M059J (cell line): ENCODE data around the gene PRND. TPM values are rescaled to one million over a fixed set of nuclear protein-coding genes. Genes with fewer than 3 reads are reported as not detected.
"Not testable (repeated sequence)": the region's sequence is repeated elsewhere in the genome, so short reads cannot be mapped to it uniquely, and the experiment has no call there.

Experiments
- DNase-seq: peaks from one replicate; pipeline ENCODE4 v3.0.0-alpha.2; 2012; ENCODE audit warnings: low read depth
- total RNA-seq: library from RNA; depleted of rRNA; stranded (reverse); fragments of >200 nt; shearing (Covaris generic); gene quantifications from 2 replicates; pipeline ENCODE4 v1.2.3, GENCODE V29; 2014

PRND gene
- total RNA-seq, 1 experiment from 2014 or later = not detected

GRCh38 chr20:4737857-4738627 lies 16.3 kb downstream of the PRND start:
- DNase-seq = no peak

- peak; percentile 29 for DNase-seq
Measured at GRCh38 chr20:4740774-4741431, 19.2 kb downstream of the PRND start.

DNA sequence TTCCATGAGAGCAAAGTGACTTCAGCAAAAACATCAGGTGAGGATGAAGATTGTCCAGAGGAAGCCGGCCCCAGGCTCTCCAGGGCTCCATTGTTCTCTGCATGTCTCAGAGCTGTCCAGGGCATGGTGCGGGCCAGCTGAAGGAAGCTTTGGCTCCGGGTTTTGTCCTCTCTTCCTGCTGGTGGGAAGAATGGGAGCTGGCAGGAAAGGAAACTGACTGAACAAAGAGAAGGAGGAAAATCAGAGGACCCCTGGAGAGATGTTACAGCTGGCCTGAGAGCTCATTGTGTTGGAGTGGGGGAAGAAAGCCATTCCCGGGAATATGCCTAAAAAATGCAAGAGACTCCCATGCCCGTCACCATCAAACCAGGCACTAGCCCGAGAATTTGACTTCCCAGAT lies 27.1 kb downstream of the PRND start:
- no peak for DNase-seq

GRCh38 chr20:4749326-4749725 lies 27.6 kb downstream of the PRND start:
- no peak for DNase-seq

GRCh38 chr20:4750381-4750780 lies 28.7 kb downstream of the PRND start:
- no peak for DNase-seq

DNA sequence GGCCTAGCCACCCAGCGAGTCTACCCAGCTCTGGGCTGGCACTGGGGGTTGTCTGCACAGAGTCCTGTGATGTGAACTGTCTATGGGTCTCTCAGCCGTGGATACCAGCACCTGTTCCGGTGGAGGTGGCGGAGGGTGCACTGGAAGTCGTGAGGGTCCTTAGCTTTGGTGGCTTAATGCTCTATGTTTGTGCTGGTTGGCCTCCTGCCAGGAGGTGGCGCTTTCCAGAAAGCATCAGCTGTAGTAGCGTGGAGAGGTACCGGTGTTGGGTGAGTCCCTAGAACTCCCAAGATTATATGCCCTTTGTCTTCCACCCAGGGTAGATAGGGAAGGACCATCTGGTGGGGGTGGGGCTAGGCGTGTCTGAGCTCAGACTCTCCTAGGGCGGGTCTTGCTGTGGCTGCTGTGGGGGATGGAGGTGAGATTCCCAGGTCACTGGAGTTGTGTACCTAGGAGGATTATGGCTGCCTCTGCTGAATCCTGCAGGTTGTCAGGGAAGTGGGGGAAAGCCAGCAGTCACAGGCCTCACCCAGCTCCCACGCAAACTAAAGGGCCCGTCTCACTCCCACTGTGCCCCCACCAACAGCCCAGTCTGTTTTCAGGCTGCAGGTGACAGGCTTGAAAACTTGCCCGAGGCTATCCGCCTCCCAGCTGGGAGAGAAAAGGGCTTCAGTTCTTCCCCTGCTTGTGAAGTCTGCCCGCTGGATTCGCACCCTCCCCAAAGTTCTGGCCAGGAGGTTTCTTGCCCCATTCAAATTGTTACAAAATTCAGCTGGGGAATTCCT lies 37.6 kb downstream of the PRND start:
- not testable (repeated sequence) for DNase-seq

DNA sequence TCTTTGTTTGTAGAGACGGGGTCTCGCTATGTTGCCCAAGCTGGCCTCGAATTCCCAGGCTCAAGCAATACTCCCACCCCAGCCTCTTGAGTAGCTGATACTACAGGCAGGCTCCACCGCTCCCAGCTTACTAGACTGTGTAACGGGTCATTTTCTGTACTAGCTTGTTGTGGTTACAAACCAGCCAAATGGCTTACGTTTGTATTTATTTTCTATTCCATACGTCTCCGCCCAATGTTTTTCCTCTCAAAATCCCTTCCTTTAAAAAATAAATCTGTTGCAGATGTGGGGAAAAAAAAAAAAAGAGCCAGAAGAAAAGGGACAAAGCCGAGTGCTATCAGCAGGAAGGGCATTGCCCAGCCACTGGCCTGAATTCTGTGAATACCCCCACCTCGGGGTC lies 41.6 kb downstream of the PRND start:
- DNase-seq = no peak

- no peak for DNase-seq
Measured at GRCh38 chr20:4763723-4764510, 42.2 kb downstream of the PRND start.

DNA sequence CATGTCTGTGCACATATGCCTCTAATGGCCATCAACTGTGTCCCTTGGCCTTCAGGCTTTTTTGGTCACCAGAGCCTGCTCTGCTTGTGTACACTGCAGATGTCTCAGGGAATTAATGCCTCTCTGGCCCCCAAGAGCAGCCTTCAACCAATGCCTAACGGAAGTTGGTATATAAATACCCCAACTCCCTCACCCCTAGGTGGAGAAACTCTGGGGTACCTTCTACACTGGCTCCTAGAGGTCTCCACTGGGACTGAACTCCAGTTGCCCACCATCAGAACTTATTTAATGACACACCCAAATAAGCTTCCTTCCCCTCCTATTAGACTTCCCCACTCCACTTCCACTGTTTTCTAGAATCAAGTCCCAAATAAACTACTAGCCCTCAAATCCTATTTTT lies 43.1 kb downstream of the PRND start:
- no peak for DNase-seq

DNA sequence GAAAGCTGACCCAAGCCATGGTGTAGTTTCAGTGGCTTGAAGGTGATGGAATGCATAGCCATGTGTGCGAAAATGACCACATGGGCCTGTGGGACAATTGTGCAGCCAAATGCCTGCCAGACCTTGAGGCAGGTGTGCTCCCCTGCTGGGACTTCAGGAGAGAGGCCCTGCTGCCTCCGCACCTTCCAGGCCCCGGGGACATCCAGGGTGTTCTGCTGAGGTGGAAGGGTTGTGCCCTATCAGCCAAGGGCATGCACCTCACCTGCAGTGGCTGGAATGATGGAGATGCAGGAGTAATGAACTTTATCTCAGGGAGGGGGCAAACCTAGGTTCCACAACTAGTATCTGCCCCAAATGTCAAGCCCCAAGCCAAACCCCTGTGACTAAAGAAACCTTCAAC lies 44.0 kb downstream of the PRND start:
- no peak for DNase-seq

- DNase-seq = no peak
Measured at GRCh38 chr20:4766631-4767030, 44.9 kb downstream of the PRND start.

- no peak for DNase-seq
Measured at GRCh38 chr20:4767084-4767483, 45.4 kb downstream of the PRND start.

DNA sequence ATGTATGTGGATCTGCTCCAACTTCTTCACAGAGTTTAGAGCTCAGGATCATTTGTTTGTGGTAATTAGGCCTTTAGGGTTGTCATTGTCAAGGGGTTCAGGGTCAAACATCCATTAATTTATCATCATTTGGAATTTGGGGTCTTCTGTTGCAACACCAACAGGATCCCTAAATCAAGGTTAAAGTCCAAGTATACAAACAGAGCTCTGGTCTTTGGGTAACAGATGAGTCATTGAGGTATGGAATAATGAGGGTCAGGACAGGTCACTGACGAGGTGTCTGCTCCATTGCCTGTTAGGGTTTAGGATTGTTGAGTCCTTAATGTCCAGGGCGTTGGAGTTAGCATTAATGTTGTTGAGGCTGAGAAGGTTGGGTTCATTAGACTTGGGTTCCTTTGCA lies 47.6 kb downstream of the PRND start:
- DNase-seq = no peak

DNA sequence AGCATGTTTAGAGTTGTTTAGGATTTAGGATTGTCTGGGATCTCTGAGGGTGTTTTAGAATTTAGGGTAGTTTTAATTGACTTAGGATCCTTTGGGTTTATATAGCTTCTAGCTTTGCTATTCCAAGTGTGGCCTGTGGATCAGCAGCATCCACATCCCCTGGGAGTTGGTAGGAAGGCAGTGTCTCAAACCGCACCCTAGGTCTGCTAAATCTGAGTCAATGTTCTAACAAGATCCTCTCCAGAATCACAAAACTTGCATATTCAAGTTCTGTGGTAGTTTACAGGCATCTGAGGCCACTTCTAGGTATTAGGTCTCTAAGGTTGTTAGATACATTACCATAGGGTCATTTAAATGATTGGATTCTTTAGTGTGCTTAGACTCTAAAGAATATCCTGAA lies 48.3 kb downstream of the PRND start:
- DNase-seq = no peak

DNA sequence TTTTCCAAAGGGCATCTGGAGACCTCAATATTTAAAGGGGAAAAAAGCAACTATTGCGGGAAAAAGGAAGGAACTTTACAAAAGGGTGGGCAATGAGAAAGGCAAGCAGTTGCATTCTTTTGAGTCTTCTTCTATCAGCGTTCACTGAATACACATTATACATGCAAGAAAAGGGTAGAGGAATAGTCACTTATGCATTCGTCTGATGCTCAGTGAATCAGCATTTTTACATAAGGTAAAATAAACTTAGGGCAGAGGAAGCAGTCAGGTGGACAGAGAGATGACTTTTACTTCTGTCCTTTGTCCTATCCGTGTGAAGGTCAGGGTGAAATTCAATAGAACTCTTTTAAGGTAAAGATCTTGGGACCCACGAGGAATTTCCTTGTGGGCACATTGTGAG lies 49.3 kb downstream of the PRND start:
- no peak for DNase-seq

GRCh38 chr20:4772132-4772531 lies 50.4 kb downstream of the PRND start:
- no peak for DNase-seq

GRCh38 chr20:4773014-4773413 lies 51.3 kb downstream of the PRND start:
- DNase-seq = not testable (repeated sequence)

DNA sequence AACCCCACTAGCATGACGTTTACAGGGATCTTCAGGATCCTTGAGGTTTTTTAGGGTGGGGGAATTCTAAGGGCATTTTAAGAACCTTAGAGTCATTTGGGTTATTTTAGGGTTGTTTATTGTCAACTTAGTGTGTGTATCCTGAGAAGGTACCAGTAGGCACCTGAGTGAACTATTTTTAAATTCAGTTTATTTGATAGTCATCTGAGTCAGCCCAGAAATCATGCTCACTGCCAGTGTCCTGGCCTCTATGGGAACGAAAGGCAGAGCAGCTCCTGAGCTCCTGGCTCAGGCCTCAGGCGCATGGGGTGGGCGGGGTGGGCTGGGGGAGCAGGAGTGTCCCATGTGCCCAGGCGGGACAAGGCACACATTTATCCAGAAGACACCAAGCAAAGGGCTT lies 52.0 kb downstream of the PRND start:
- DNase-seq = peak; percentile 27

- DNase-seq = peak; percentile 57
Measured at GRCh38 chr20:4774207-4774606, 52.5 kb downstream of the PRND start.

DNA sequence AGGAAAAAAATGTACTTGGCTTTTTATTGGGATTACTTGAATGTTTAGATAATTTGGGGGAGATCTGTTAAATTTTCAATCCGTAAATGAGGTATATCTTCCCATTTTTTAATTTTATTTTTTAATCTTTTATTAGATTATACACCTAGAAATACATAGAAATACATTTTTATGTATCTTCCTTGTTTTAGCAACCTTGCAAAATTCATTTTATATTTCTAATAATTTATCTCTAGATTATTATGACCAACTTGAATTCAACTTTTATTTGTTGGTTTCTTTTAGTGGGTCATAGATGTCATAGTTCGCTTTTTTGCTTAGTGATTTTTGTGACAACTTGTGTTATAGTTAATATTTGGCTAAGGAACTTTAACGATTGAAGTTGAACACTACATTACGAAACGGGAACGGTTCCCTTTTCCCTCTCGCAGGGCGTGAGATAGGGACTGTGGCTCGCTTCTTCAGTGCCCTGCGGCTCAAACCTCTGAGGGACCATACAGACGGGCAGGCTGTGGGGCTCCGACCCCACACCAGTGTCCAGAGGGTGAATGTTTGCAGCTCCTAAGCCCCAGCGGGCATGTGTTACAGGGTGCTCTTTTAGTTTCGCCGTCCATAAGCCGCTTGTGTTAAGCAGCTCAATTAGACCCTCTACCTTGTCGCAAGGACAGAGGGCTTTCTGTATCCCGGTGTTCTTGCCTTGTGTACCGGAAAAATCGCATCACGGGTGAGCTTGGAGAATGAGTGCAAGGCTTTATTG lies 53.8 kb downstream of the PRND start:
- DNase-seq = no peak

GRCh38 chr20:4776079-4776630 lies 54.4 kb downstream of the PRND start:
- no peak for DNase-seq
